H1 (cell line): Measurements from ENCODE around the gene MED19. TPM values are rescaled to one million over a fixed set of nuclear protein-coding genes. Genes with fewer than 3 reads are reported as not detected.

Source experiments
- GABPA ChIP-seq: IDR thresholded peaks from 2 replicates; pipeline ENCODE4 v1.6.1; 2011; ENCODE audit warnings: mild to moderate bottlenecking, low read length, moderate library complexity, borderline replicate concordance; ENCODE audit not compliant: insufficient read depth
- HDAC6 ChIP-seq: IDR thresholded peaks from one replicate; pipeline ENCODE4 v1.7.1; 2012; ENCODE audit warnings: low read depth, mild to moderate bottlenecking, inconsistent platforms, low read length, moderate library complexity
- TCF12 ChIP-seq: IDR thresholded peaks from 2 replicates; pipeline ENCODE4 v1.6.1; 2011; ENCODE audit warnings: low read depth, mild to moderate bottlenecking, low read length
- polyA plus RNA-seq, 7 experiments: library from polyadenylated mRNA; depleted of rRNA in 3 of 7; stranded (reverse) in 5 of 7; unstranded in 2 of 7; fragments of >200 nt in 5 of 7; fragments of 200-250 nt in 2 of 7; gene quantifications; 1 replicate in 5 of 7; 2 replicates in 1 of 7; 4 replicates in 1 of 7; pipeline versions ENCODE4 v1.2.1 to v1.2.3, GENCODE V29; 2011 to 2013; ENCODE audit warnings: missing spikeins in 2 of 7, mixed read lengths in 2 of 7
- total RNA-seq: library from RNA; stranded (reverse); fragmentation: NEBNext Ultra II Directional; extraction: Animal tissue kit (Norgen Biotek cat#: 25700); gene quantifications from 2 replicates; pipeline ENCODE4 v1.2.1, GENCODE V29; 2021

The MED19 gene
- total and polyA plus RNA-seq, 2 of the 8 experiments (the other 6 are each of a cell fraction or from before 2014, with no cell fraction given), result 19.4 to 35.4 TPM

- TF ChIP-seq GABPA (no peak), TCF12 (no peak), HDAC6 (no peak)
Measured at GRCh38 chr11:57674251-57674650, 37.8 kb downstream of the MED19 start (continued).
